Pancreas (tissue), 10 donors: ENCODE data around the gene CMIP. TPM values are rescaled to one million over a fixed set of nuclear protein-coding genes. Genes with fewer than 3 reads are reported as not detected.
A peak's percentile ranks its signal among the peaks of the same experiment; 100 is the strongest.
"Not testable (repeated sequence)": the region's sequence is repeated elsewhere in the genome, so short reads cannot be mapped to it uniquely, and the experiment has no call there.

Experiments used
- ATAC-seq, 4 donors: fragments of 200-7000 bp; cut with Tn5 transposase; one replicate each; pipeline versions ENCODE4 v1.8.0 to v1.9.1; 2020; ENCODE audit warnings: mild to moderate bottlenecking in 4 of 4, moderate library complexity in 4 of 4
- DNase-seq, 6 donors: peaks; one replicate each; pipeline ENCODE4 v3.0.0-alpha.2; 2020
- FAIRE-seq: peaks from 2 replicates; lab custom pipeline; 2012; peaks lifted over from hg19 to GRCh38; lab: Jason Lieb, UNC
- H3K27ac ChIP-seq, 4 donors: fragments of 200-600 bp; sonication (generic); 1 replicate in 3 of 4; 2 replicates in 1 of 4; pipeline versions ENCODE4 v1.5.0 to v1.8.0; 2020
- H3K27me3 ChIP-seq, 4 donors: fragments of 200-600 bp; one replicate each; pipeline ENCODE4 v1.8.0; 2021
- H3K36me3 ChIP-seq, 3 donors: fragments of 200-600 bp; sonication (generic) in 1 of 3; one replicate each; pipeline versions ENCODE4 v1.5.0 to v1.8.0; 2020 to 2021
- H3K4me1 ChIP-seq, 3 donors: fragments of 200-600 bp; one replicate each; pipeline ENCODE4 v1.8.0; 2021
- H3K4me3 ChIP-seq, 4 donors: fragments of 200-600 bp; sonication (generic) in 2 of 4; one replicate each; pipeline versions ENCODE4 v1.5.0 to v1.8.0; 2020 to 2021
- H3K9me3 ChIP-seq, 4 donors: fragments of 200-600 bp; one replicate each; pipeline ENCODE4 v1.8.0; 2021
- CTCF ChIP-seq, 4 donors: fragments of 200-600 bp; sonication (generic) in 3 of 4; IDR thresholded peaks; one replicate each; pipeline versions ENCODE4 v1.5.0 to v1.8.0; 2021; ENCODE audit warnings: antibody characterized with exemption in 4 of 4
- WGBS, 2 donors: extraction: QIAGEN DNeasy Blood & Tissue Kit; methylation state at CpG; one replicate each; pipeline ENCODE4 v1.1.7; 2013; 5-methylcytosine and 5-hydroxymethylcytosine counted together
- intact Hi-C, 3 donors: fragments of 100-400 bp; cut with DNase I; formaldehyde crosslinking; loops; one replicate each; pipeline versions ENCODE4 v1.11.1 to v1.14.2; 2022
- polyA plus RNA-seq, 2 donors: library from polyadenylated mRNA; stranded (reverse); fragments of 200-250 nt; gene quantifications; one replicate each; pipeline ENCODE4 v1.2.3, GENCODE V29; 2013
- total RNA-seq, 6 donors: library from RNA; stranded (reverse); fragmentation: NEBNext Ultra II Directional in 4 of 6; extraction: Animal tissue kit (Norgen Biotek cat#: 25700) in 4 of 6; gene quantifications; one replicate each; pipeline versions ENCODE4 v1.2.1 to v1.2.4, GENCODE V29; 2021 to 2023
- donor health status: healthy with polysubstance abuse.
- donor health status: DM: no; HTN: no; CAD: no; lungs with moderate emphysema.
- donor health status: DM: no; HTN: no; CAD: no.
- donor health status: control.
- donor health status: control.
- donor health status: Bipolar disorder and iron deficiency.
- donor health status: DM: yes; HTN: yes; CAD: no.
- donor health status: DM: no; HTN: no; CAD: no.
- donor health status: DM: no; HTN: no; CAD: no.
- donor health status: DM: yes; HTN: yes; CAD: no.

The CMIP gene
- total and polyA plus RNA-seq, 8 donors = 9.7 to 37.0 (median 21.5) TPM

- Histone ChIP-seq H3K4me1 (no peaks in the 10 kb centered on the region), H3K27me3 (no peaks in the 10 kb centered on the region), H3K4me3 (no peak overlapping the region), H3K9me3 (no peaks in the 10 kb centered on the region), H3K36me3 (no peaks in the 10 kb centered on the region), H3K27ac (no peak overlapping the region)
- no peak for TF ChIP-seq CTCF (IDR thresholded peaks at IDR 0.05)
- intact Hi-C loops = no loop called here
- ATAC-seq (peak in 2 of 4 donors; percentile 30 to 49), FAIRE-seq (no peak), DNase-seq (peak in 1 of 6 donors; percentile 59)
- 62 to 70% methylated on average over 18 of the region's 18 CpGs for WGBS, 2 donors
Observed at GRCh38 chr16:81738783-81739496, 294.3 kb downstream of the CMIP start.

GRCh38 chr16:81739503-81739902 is 294.9 kb downstream of the CMIP start:
- H3K9me3 ChIP-seq = no peaks in the 10 kb centered on the region
- H3K27ac ChIP-seq = no peak overlapping the region
- no peaks in the 10 kb centered on the region for H3K4me1 ChIP-seq
- no peak for DNase-seq
- FAIRE-seq = no peak
- no peak for ATAC-seq
- intact Hi-C loops = no loop called here
- H3K36me3 ChIP-seq = no peaks in the 10 kb centered on the region
- 68 to 78% methylated on average over 8 of the region's 8 CpGs for WGBS, 2 donors
- no peaks in the 10 kb centered on the region for H3K27me3 ChIP-seq
- no peak overlapping the region for H3K4me3 ChIP-seq
- TF ChIP-seq CTCF (IDR thresholded peaks at IDR 0.05) = no peak

- H3K36me3 ChIP-seq = no peaks in the 10 kb centered on the region
- no peaks in the 10 kb centered on the region for H3K9me3 ChIP-seq
- FAIRE-seq = no peak
- DNase-seq = no peak
- intact Hi-C loops = loop anchor here in 1 of 3 donors (10.0 kb wide), 1 partner anchor 525 kb away; no protein-coding TSS in a partner anchor
- 52 to 66% methylated on average over 8 of the region's 8 CpGs for WGBS, 2 donors
- ATAC-seq = no peak
- H3K27me3 ChIP-seq = no peaks in the 10 kb centered on the region
- H3K4me3 ChIP-seq = no peak overlapping the region
- H3K27ac ChIP-seq = no peak overlapping the region
- H3K4me1 ChIP-seq = no peaks in the 10 kb centered on the region
- no peak for TF ChIP-seq CTCF (IDR thresholded peaks at IDR 0.05)
Observed at GRCh38 chr16:81740169-81740568, 295.6 kb downstream of the CMIP start.

GRCh38 chr16:81741430-81741770 is 296.8 kb downstream of the CMIP start:
- 77 to 78% methylated on average over 6 of the region's 6 CpGs for WGBS, 2 donors
- H3K27me3 ChIP-seq, FAIRE-seq: not testable (repeated sequence)

GRCh38 chr16:81744385-81744784 is 299.8 kb downstream of the CMIP start:
- intact Hi-C loops = loop anchor here in 1 of 3 donors (10.0 kb wide), 1 partner anchor 530 kb away; no protein-coding TSS in a partner anchor
- Histone ChIP-seq H3K36me3 (no peaks in the 10 kb centered on the region), H3K27me3 (no peaks in the 10 kb centered on the region), H3K27ac (no peak overlapping the region), H3K4me3 (no peak overlapping the region), H3K9me3 (no peaks in the 10 kb centered on the region), H3K4me1 (no peaks in the 10 kb centered on the region)
- TF ChIP-seq CTCF (IDR thresholded peaks at IDR 0.05) = no peak
- 63 to 81% methylated on average over 4 of the region's 4 CpGs for WGBS, 2 donors
- no peak for ATAC-seq
- no peak for DNase-seq
- FAIRE-seq = no peak

More at GRCh38 chr16:81741430-81741770, 296.8 kb downstream of the CMIP start:
- not testable (repeated sequence) for H3K4me3 ChIP-seq, H3K4me1 ChIP-seq, ATAC-seq, DNase-seq, H3K9me3 ChIP-seq, H3K27ac ChIP-seq, H3K36me3 ChIP-seq
- intact Hi-C loops = loop anchor here in 1 of 3 donors (10.0 kb wide), 1 partner anchor 527 kb away; no protein-coding TSS in a partner anchor
